ENCODE results near the gene CDH4.

CDH4 gene

GRCh38 chr20:61274326-61274725 lies 22.3 kb downstream of the CDH4 start:
- in situ Hi-C loops (cut with HindIII; ENCODE audit: low sequenced_read_pairs): no loop called here
- TF ChIP-seq CTCF (IDR thresholded peaks at IDR 0.05; ENCODE audit: low read depth, low read length): no peak
- no peak overlapping the region for H3K4me3 ChIP-seq (ENCODE audit: low read depth, low read length)
- DNase-seq (ENCODE audit: low read depth, low spot score): no peak

GRCh38 chr20:61278296-61278695 lies 26.2 kb downstream of the CDH4 start:
- in situ Hi-C loops (cut with HindIII; ENCODE audit: low sequenced_read_pairs): no loop called here
- TF ChIP-seq CTCF (IDR thresholded peaks at IDR 0.05; ENCODE audit: low read depth, low read length): no peak

GRCh38 chr20:61279621-61280150 lies 27.6 kb downstream of the CDH4 start:
- in situ Hi-C loops (cut with HindIII; ENCODE audit: low sequenced_read_pairs): no loop called here
- no peak overlapping the region for H3K4me3 ChIP-seq (ENCODE audit: low read depth, low read length)
- DNase-seq (ENCODE audit: low read depth, low spot score): no peak
- no peak for TF ChIP-seq CTCF (IDR thresholded peaks at IDR 0.05; ENCODE audit: low read depth, low read length)

More at GRCh38 chr20:61278296-61278695, 26.2 kb downstream of the CDH4 start:
- no peak overlapping the region for H3K4me3 ChIP-seq (ENCODE audit: low read depth, low read length)
- DNase-seq (ENCODE audit: low read depth, low spot score): no peak

GRCh38 chr20:61280217-61280980 lies 28.3 kb downstream of the CDH4 start:
- TF ChIP-seq CTCF (IDR thresholded peaks at IDR 0.05; ENCODE audit: low read depth, low read length): no peak
- in situ Hi-C loops (cut with HindIII; ENCODE audit: low sequenced_read_pairs): no loop called here
- DNase-seq (ENCODE audit: low read depth, low spot score): no peak
- no peak overlapping the region for H3K4me3 ChIP-seq (ENCODE audit: low read depth, low read length)

GRCh38 chr20:61281286-61281795 lies 29.3 kb downstream of the CDH4 start:
- no peak overlapping the region for H3K4me3 ChIP-seq (ENCODE audit: low read depth, low read length)
- TF ChIP-seq CTCF (IDR thresholded peaks at IDR 0.05; ENCODE audit: low read depth, low read length): no peak
- DNase-seq (ENCODE audit: low read depth, low spot score): no peak
- in situ Hi-C loops (cut with HindIII; ENCODE audit: low sequenced_read_pairs): no loop called here

- TF ChIP-seq CTCF (IDR thresholded peaks at IDR 0.05; ENCODE audit: low read depth, low read length): no peak
- in situ Hi-C loops (cut with HindIII; ENCODE audit: low sequenced_read_pairs): no loop called here
Observed at GRCh38 chr20:61284752-61285151, 32.7 kb downstream of the CDH4 start.

More at GRCh38 chr20:61284752-61285151, 32.7 kb downstream of the CDH4 start:
- DNase-seq (ENCODE audit: low read depth, low spot score): no peak
- H3K4me3 ChIP-seq (ENCODE audit: low read depth, low read length): no peak overlapping the region

Data from astrocyte of the spinal cord (primary cell).